ENCODE measurements around the gene GDAP2.

Gene GDAP2

DNA sequence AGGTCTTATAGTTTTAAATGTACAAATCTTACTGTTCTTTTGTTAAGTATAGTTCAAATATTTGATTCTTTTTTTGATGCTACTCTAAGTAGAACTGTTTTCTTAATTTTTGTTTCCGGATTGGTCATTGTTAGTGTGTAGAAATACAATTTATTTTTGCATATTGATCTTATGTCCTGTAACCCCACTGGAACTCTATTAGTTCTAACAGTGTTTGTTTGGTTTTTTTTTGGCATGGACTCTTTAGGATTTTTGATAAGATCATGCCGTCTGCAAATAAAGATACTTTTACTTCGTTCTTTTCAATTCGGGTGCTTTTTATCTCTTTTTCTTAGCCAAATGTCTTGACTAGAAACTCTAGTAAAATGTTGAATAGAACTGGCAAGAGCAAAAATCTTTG is 26.5 kb downstream of the GDAP2 start:
- H3K27ac ChIP-seq = no peak overlapping the region
- TF ChIP-seq, protein P1, sequence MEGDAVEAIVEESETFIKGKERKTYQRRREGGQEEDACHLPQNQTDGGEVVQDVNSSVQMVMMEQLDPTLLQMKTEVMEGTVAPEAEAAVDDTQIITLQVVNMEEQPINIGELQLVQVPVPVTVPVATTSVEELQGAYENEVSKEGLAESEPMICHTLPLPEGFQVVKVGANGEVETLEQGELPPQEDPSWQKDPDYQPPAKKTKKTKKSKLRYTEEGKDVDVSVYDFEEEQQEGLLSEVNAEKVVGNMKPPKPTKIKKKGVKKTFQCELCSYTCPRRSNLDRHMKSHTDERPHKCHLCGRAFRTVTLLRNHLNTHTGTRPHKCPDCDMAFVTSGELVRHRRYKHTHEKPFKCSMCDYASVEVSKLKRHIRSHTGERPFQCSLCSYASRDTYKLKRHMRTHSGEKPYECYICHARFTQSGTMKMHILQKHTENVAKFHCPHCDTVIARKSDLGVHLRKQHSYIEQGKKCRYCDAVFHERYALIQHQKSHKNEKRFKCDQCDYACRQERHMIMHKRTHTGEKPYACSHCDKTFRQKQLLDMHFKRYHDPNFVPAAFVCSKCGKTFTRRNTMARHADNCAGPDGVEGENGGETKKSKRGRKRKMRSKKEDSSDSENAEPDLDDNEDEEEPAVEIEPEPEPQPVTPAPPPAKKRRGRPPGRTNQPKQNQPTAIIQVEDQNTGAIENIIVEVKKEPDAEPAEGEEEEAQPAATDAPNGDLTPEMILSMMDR (IDR thresholded peaks at IDR 0.05) = no peak
- no peak for TF ChIP-seq ZFX (IDR thresholded peaks at IDR 0.05; ENCODE audit: borderline replicate concordance)

DNA sequence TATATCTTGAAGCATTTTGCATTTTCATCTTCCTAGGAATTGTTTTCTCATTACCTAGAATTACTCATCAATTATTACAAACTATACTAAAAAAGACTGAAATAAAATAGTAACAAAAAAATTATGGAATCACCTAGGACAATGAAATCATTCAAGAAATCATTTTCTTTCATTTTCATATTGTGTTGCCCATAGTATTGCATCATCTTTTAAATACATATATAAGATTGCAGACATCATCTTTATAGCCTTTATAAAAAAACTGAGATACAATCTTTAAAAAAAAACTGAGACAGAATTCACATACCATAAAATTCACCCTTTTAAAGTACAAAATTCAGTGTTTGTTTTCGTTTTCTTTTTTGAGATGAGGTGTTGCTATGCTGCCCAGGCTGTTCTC is 29.6 kb downstream of the GDAP2 start:
- no peak overlapping the region for H3K27ac ChIP-seq

DNA sequence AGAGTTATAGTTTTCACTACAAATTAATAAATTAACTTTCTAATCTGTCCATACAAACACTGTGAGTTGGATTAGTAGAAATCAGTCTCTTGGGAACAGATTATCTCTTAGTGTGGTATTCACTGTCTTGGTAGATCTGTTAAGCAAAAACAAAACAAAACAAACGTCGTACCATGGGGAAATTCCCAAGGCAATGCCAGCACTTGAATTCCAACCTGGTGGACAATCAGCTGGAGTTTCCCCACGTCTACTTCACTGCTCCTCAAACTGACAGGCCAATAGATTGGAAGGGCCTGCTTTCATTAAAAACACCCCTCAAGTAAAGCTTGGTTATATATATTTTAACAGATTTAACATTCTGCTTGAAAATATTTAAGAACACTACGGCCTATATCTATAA is 31.9 kb downstream of the GDAP2 start:
- TF ChIP-seq, protein P1 (IDR thresholded peaks at IDR 0.05) = no peak
- TF ChIP-seq ZFX (IDR thresholded peaks at IDR 0.05; ENCODE audit: borderline replicate concordance) = no peak
- H3K27ac ChIP-seq = no peak overlapping the region

More for the DNA sequence above, 29.6 kb downstream of the GDAP2 start:
- TF ChIP-seq, protein P1 (IDR thresholded peaks at IDR 0.05) = no peak
- no peak for TF ChIP-seq ZFX (IDR thresholded peaks at IDR 0.05; ENCODE audit: borderline replicate concordance)

DNA sequence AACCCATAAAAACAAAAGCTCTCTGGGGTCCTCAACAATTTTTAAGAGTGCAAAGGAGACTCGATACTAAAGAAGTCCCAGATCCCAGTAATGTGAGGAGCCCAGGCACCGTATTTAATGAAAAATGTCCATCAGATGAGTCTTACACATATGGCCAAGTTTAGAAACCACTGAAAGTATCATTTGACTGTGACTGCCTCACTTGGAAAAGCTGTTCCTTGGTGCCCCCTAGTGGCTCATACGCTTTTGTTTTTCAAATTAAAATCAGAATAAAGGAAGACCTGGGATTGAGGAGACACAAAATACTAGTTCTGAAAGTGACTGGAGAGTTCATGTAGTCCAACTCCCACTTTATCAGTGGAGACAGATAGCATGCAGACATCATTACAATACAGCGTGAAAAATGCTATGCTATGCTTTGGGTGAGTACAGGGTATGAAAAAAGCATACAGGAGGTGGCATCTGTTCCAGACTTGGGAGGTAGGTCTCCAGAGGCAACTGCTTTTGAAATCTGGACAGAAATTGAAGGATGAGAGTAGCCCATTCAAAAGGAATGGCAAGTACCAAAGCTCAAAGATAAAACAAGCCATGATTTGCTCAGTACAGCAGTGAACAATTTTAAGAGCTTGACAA is 33.8 kb downstream of the GDAP2 start:
- TF ChIP-seq, protein P1 (IDR thresholded peaks at IDR 0.05) = peak; percentile 88
- TF ChIP-seq ZFX (IDR thresholded peaks at IDR 0.05; ENCODE audit: borderline replicate concordance) = no peak
- H3K27ac ChIP-seq = no peak overlapping the region

DNA sequence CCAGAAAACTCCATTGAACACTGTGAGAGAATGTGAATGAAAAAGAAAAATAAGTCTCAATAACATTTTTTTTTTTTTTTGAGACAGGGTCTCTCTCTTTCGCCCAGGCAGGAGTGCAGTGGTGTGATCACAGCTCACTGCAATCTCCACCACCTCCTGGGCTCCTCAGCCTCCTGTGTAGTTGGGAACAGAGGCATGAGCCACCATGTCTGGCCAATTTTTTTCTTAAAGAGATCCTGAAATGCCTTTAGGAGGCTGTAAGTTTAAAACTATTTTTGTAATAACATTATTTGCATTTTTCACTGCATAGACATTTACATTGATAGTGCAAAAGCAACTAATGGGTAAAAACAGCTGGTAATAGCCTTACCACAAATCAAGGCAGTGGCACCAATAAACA is 35.3 kb downstream of the GDAP2 start:
- TF ChIP-seq, protein P1 (IDR thresholded peaks at IDR 0.05) = no peak
- TF ChIP-seq ZFX (IDR thresholded peaks at IDR 0.05; ENCODE audit: borderline replicate concordance) = no peak
- H3K27ac ChIP-seq = no peak overlapping the region

DNA sequence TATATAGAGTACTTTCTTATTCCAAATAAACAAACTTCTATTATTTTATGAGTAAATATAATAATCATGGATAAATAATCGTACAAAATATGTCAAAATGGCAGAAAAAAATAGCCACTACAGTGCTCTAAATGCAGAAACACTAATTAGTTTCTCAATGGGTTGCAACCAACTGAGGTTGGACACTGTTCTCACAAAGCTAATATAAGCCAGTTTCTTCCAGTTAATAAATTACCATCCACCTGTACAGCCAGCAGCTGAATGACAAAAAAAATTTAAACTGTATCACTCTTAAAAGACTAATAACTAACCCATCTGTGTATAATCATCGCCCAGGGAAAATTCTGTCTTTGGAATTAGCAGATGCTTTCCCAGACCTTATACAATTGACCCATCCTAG is 36.9 kb downstream of the GDAP2 start:
- no peak for TF ChIP-seq ZFX (IDR thresholded peaks at IDR 0.05; ENCODE audit: borderline replicate concordance)
- no peak overlapping the region for H3K27ac ChIP-seq

DNA sequence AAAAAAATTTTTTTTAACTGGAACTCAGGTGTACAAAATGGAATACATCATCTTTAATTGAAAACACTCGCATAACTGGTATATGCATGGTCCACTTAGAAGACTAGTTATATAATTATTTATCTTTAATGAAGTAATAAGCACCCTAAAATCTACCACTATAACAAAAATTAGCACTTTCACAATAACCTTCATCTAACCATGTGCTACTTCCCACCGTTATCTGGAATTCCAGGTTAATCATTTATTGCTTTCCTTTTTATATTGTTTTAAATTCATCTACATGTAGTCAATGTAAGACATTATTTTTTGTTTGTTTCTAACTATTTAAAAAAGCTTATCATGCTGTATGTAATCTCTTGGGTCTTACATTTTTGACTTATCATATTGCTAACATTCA is 39.0 kb downstream of the GDAP2 start:
- TF ChIP-seq ZFX (IDR thresholded peaks at IDR 0.05; ENCODE audit: borderline replicate concordance) = no peak
- TF ChIP-seq, protein P1 (IDR thresholded peaks at IDR 0.05) = no peak
- no peak overlapping the region for H3K27ac ChIP-seq
